Stimulated activated naive B cell treated with anti-CD40 and anti-IgM and Interleukin-4, amounts not matched to agents 10 μg/mL and 1 μg/mL and 100 μg/mL, for 72 hours (primary cell): ENCODE results near the gene FAM200A.
"Not testable (repeated sequence)": the region's sequence is repeated elsewhere in the genome, so short reads cannot be mapped to it uniquely, and the experiment has no call there.

Source experiments
- ATAC-seq, 2 donors: fragments of 150-1000 bp; cut with Tn5 transposase; replicated peaks; 2 replicates each; pipeline ENCODE4 v1.10.0; 2021; ENCODE audit warnings: moderate library complexity in 1 of 2
- DNase-seq: peaks from one replicate; pipeline ENCODE4 v3.0.0; 2021
- H3K27ac Mint-ChIP-seq: one replicate; pipeline ENCODE4 v1.8.0; 2022; ENCODE audit warnings: mild to moderate bottlenecking, mixed read lengths
- H3K27me3 Mint-ChIP-seq, 2 donors: one replicate each; pipeline ENCODE4 v1.8.0; 2022; ENCODE audit warnings: mixed read lengths in 2 of 2
- H3K36me3 Mint-ChIP-seq, 2 donors: one replicate each; pipeline ENCODE4 v1.8.0; 2022; ENCODE audit warnings: mixed read lengths in 2 of 2, mild to moderate bottlenecking in 1 of 2
- H3K4me1 Mint-ChIP-seq, 2 donors: one replicate each; pipeline ENCODE4 v1.8.0; 2022; ENCODE audit warnings: mixed read lengths in 2 of 2, mild to moderate bottlenecking in 1 of 2
- H3K4me3 Mint-ChIP-seq, 2 donors: one replicate each; pipeline ENCODE4 v1.8.0; 2022; ENCODE audit warnings: mild to moderate bottlenecking in 2 of 2, mixed read lengths in 2 of 2, moderate library complexity in 1 of 2
- H3K9me3 Mint-ChIP-seq, 2 donors: one replicate each; pipeline ENCODE4 v1.8.0; 2022; ENCODE audit warnings: mixed read lengths in 2 of 2, mild to moderate bottlenecking in 1 of 2

FAM200A gene

DNA sequence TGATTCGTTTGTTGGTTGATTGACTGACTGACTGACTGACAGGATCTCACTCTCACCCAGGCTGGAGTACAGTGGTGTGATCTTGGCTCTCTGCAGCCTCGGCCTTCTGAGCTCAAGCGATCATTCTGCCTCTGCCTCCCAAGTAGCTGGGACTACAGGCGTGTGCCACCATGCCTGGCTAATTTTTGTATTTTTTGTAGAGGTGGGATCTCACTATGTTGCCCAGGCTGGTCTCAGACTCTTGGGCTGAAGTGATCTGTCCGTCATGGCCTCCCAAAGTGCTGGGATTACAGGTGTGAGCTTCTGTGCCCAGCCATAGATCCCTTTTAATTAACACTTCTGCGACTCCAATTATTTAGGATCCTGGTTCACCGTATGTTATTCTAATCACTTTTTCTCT, 16.9 kb upstream of the FAM200A start:
- peaks cover 32 to 48% of the 10 kb centered on the region in 2 donors for H3K36me3 Mint-ChIP-seq
- ATAC-seq, H3K4me3 Mint-ChIP-seq, DNase-seq, H3K27ac Mint-ChIP-seq, H3K27me3 Mint-ChIP-seq, H3K9me3 Mint-ChIP-seq: not testable (repeated sequence)
- H3K4me1 Mint-ChIP-seq = peaks cover 9 to 11% of the 10 kb centered on the region in 2 donors

DNA sequence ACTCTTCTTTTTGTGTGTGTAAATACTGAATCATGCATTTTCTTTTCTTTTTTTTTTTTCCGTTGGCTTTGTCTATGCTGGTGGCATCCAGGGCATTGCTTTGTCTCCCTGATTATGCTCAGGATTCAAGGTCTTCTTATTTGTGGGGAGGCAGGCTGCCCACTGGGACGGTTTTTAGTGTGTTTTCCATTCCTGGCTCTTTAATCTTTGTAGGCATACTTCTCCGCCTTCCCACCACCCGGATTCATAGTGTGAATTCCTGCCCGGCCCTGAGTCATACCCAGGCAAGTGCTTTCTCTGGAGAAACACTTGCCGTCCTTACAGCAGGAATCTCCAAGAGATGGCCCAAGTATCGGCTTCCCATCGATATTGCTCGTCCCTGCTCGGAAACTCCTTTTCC, 11.7 kb upstream of the FAM200A start:
- H3K27me3 Mint-ChIP-seq = no peaks in the 10 kb centered on the region
- ATAC-seq (no peak), DNase-seq (no peak)
- no peak overlapping the region for H3K4me3 Mint-ChIP-seq
- H3K27ac Mint-ChIP-seq = peak overlapping the region; percentile 11
- H3K9me3 Mint-ChIP-seq = no peaks in the 10 kb centered on the region
- H3K4me1 Mint-ChIP-seq = peaks cover 26 to 41% of the 10 kb centered on the region in 2 donors
- H3K36me3 Mint-ChIP-seq = peaks cover 34 to 45% of the 10 kb centered on the region in 2 donors

- Mint-ChIP-seq H3K4me1 (peaks cover 26 to 39% of the 10 kb centered on the region in 2 donors), H3K9me3 (no peaks in the 10 kb centered on the region)
Observed at GRCh38 chr7:99562832-99563231, 10.9 kb upstream of the FAM200A start.

DNA sequence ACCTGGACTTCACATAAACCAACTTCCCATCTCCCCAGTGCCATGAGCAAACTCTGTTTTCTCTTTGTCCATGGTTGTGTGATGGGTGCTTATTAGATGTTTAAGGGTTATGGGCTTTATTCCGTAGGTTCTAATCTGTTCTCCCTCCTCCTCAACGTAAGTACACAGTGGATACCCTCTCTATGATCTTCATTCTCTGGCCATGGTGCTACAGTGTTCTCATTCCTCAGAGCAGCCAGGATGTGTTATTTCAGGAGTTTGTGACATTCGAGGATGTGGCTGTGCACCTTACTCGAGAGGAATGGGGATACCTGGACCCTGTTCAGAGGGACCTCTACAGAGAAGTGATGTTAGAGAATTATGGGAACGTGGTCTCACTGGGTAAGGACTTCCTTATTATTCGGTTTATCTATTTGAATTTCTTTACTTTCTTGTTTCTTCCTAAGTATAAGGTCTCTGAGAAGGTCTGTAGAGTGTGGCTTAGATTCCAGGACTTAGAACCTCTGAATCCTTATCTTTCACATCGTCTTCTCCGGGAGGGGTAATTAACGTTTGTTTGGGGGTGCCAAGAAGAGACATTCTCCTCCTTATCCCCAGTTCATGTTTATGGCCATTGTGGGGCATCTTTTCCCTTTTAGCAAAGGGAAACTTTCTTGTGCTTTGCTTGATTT, 10.3 kb upstream of the FAM200A start:
- ATAC-seq (no peak), DNase-seq (no peak)
- H3K9me3 Mint-ChIP-seq = no peaks in the 10 kb centered on the region
- H3K4me3 Mint-ChIP-seq = no peak overlapping the region
- H3K4me1 Mint-ChIP-seq = peaks cover 28 to 42% of the 10 kb centered on the region in 2 donors
- peak overlapping the region; percentile 71 for H3K27ac Mint-ChIP-seq
- peaks cover 38 to 49% of the 10 kb centered on the region in 2 donors for H3K36me3 Mint-ChIP-seq
- no peaks in the 10 kb centered on the region for H3K27me3 Mint-ChIP-seq

More at GRCh38 chr7:99562832-99563231, 10.9 kb upstream of the FAM200A start:
- DNase-seq = no peak
- H3K36me3 Mint-ChIP-seq = peaks cover 38 to 48% of the 10 kb centered on the region in 2 donors
- no peak for ATAC-seq
- no peaks in the 10 kb centered on the region for H3K27me3 Mint-ChIP-seq
- H3K27ac Mint-ChIP-seq = peak overlapping the region; percentile 0
- H3K4me3 Mint-ChIP-seq = no peak overlapping the region

GRCh38 chr7:99561737-99562051, 9.8 kb upstream of the FAM200A start:
- Mint-ChIP-seq H3K4me3 (no peak overlapping the region), H3K27me3 (no peaks in the 10 kb centered on the region), H3K27ac (peak overlapping the region; percentile 71), H3K36me3 (peaks cover 38 to 49% of the 10 kb centered on the region in 2 donors), H3K9me3 (no peaks in the 10 kb centered on the region), H3K4me1 (peaks cover 30 to 48% of the 10 kb centered on the region in 2 donors)
- DNase-seq = no peak
- no peak for ATAC-seq

DNA sequence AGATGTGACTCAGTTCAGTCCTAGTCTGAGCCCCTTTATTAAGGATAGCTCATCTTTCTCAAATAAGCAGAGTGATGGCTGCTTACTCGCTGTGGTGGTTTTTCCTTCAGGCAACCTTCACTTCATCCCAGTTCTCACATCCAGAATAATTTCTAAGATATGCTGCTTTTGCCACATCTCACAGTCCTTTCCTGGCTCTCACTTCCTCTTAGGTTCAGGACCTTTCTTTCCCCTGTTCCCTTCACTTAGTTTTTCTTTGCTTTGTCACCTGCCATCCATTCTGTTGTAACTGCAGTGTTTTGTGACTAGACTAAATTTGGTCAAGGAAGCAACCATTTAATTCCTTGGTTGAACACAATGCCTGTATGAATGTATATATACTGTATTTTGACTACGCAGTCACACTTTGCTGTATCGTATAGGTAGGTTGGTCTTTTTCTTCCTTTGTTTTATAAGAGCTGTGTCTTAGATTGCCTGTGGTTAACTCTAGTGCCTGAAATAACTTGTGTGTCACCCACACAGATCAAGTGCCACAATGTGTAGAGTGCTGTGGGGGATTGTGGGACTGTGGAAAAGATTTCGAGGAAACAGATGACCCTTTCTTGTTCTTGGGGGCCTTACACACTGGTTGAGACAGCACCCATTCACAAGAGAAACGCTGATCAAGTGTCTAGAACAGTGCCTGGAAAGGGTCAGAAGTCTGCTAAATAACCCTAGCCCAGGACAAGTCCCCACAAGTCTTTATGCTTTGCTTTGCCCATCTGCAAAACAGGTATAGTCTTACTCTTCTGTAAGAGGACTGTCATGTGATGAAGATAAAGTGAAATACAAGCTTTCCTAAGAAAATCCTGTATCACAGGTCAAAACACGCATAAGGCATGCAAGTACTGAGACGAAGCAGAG, 9.2 kb upstream of the FAM200A start:
- Mint-ChIP-seq H3K4me1 (peaks cover 31 to 49% of the 10 kb centered on the region in 2 donors), H3K27ac (no peak overlapping the region), H3K9me3 (no peaks in the 10 kb centered on the region), H3K27me3 (no peaks in the 10 kb centered on the region), H3K36me3 (peaks cover 38 to 46% of the 10 kb centered on the region in 2 donors), H3K4me3 (no peak overlapping the region)
- no peak for DNase-seq
- no peak for ATAC-seq

- peaks cover 44 to 45% of the 10 kb centered on the region in 2 donors for H3K36me3 Mint-ChIP-seq
- no peak for ATAC-seq
- DNase-seq = no peak
- peak overlapping the region; percentile 99 for H3K27ac Mint-ChIP-seq
- H3K27me3 Mint-ChIP-seq = no peaks in the 10 kb centered on the region
- no peaks in the 10 kb centered on the region for H3K9me3 Mint-ChIP-seq
- H3K4me1 Mint-ChIP-seq = peaks cover 39 to 55% of the 10 kb centered on the region in 2 donors
- peak overlapping the region; percentile 94 to 100 for H3K4me3 Mint-ChIP-seq
Observed at GRCh38 chr7:99559175-99559915, 7.4 kb upstream of the FAM200A start.

DNA sequence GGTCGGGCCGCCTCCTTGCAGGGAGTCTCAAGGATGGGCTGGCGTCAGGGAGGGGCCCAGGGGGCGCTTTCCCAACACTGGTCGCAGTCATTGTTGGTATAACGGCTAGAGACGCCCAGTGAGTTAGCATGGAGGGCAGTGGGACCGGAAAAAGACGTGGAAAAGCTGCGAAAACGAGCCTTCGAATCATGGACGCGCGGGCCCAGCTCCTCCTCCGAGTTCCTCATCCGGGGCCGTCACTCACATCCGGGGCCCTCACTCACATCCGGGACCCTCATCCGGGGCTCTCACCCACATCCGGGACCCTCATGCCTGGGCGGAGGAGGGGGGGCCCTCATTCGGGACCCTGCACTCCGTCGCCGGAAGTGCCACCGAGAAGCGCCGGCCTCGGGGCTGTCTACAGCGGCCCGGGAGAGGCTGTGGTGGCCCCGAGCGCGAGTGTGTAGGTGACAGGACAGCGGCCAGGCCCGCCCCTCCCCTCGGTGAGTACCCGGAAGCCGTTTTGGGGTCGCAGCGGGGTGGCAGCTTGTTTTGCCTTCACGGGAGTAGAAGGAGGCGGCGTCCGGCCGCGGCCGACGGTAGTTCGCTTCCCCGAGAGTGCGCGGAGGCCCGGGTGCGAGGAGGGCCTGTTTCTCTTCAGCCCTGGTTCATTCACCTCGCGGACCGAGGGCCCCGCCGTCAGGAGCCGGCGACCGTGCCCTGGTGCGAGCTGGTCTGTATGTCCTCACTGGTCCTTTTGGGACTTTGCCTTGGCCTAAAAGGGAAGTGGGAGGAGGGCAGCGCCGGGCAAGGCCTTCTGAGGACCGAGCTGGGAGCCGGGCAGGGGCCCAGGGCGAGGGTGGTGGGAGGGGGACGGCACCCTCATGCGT, 6.6 kb upstream of the FAM200A start, which contains the start of gene ZNF655:
ZNF655 (plus strand) TSS at position 337 of the 869 bp plus-strand sequence. CDS start 1,918 bp downstream, outside the sequence.
- ATAC-seq (peak; percentile 88 to 90), DNase-seq (peak; percentile 83)
- Mint-ChIP-seq H3K4me3 (peak within 1 kb of the TSS; percentile 94 to 100), H3K9me3 (no peaks in the 10 kb centered on the region), H3K27me3 (no peaks in the 10 kb centered on the region), H3K27ac (peak within 1 kb of the TSS; percentile 99), H3K4me1 (peaks cover 35 to 47% of the 10 kb centered on the region in 2 donors), H3K36me3 (peaks cover 42 to 43% of the 10 kb centered on the region in 2 donors)

DNA sequence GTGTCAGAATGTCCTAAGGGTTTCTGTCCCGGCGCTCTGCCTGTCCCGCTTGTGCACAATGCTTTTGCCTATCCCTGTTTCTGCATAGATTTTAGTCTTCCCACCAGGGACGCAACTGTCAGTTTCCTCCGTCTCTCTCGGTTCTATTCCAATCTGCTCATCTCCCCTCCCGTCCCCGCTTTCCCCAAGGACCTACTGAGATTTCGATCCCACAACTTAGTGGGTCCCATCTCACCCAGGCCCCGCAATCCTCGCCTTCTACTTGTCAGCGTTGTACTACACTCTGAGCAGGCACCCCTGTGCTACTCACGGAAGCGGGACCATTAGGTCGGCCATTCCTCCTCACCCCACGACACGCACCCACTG, 6.0 kb upstream of the FAM200A start:
- Mint-ChIP-seq H3K27ac (peak overlapping the region; percentile 99), H3K27me3 (no peaks in the 10 kb centered on the region), H3K36me3 (peaks cover 44 to 46% of the 10 kb centered on the region in 2 donors), H3K9me3 (no peaks in the 10 kb centered on the region), H3K4me1 (peaks cover 37 to 51% of the 10 kb centered on the region in 2 donors), H3K4me3 (peak overlapping the region; percentile 94 to 100)
- ATAC-seq (peak; percentile 71 to 72), DNase-seq (no peak)

DNA sequence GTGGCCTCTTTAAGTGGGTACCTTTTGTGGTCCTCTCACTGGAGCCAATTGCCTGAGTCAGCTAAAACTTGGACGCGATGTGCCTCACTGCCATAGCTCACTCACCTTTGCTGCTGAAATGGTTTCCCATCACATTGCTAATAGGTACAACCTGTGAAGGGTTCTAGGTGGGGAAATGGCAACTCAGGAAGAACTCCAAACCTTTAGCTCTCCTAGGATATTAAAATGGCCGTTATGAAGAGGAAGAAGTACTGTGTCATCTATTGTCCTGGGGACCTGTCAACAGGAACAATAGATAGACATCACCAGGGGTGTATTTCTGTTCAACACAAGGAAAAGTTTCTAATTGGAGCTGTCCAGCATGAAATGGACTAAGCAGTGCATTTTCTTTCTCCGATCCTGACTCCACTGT, 5.3 kb upstream of the FAM200A start:
- H3K27ac Mint-ChIP-seq = peak overlapping the region; percentile 88
- H3K4me1 Mint-ChIP-seq = peaks cover 33 to 49% of the 10 kb centered on the region in 2 donors
- ATAC-seq = no peak
- no peaks in the 10 kb centered on the region for H3K27me3 Mint-ChIP-seq
- peak overlapping the region; percentile 94 to 100 for H3K4me3 Mint-ChIP-seq
- H3K36me3 Mint-ChIP-seq = peaks cover 40 to 42% of the 10 kb centered on the region in 2 donors
- H3K9me3 Mint-ChIP-seq = no peaks in the 10 kb centered on the region
- no peak for DNase-seq

DNA sequence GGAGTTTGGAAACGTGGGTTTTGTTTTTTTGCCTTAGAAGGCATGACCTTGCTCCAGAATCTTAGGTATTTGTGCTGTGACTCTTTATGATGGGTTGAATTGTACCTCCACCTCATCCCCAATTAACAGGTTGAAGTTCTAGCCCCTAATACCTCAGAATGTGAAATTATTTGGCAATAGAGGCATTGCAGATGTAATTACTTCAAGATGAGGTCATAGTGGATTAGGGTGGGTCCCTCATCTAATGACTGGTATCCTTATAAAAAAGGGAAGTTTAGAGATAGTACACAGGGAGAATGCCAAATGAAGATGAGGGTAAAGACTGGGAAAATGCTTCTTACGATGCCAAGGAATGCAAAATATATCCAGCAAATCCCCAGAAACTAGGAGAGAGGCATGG, 3.0 kb upstream of the FAM200A start:
- Mint-ChIP-seq H3K4me1 (peaks cover 31 to 46% of the 10 kb centered on the region in 2 donors), H3K27ac (no peak overlapping the region), H3K4me3 (no peak overlapping the region)

DNA sequence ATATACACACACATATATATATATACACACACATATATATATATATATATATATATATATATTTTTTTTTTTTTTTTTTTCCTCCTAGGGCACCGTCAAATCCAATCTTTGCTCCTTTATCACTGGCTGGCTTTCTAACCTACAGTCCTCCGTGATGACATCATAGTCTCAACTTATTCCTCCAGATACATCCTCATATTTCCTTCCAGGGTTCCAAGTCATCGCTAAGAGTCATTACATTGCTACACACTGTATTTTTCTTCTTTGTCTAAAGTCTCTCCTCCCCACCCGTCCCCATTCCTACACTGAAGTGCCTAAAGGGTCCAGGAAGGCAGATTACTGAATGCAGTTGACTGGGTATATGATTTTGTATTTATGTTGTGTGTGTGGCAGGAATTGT, 1.1 kb upstream of the FAM200A start:
- Mint-ChIP-seq H3K4me3 (peak overlapping the region in 1 of 2 donors; percentile 37), H3K27me3 (no peaks in the 10 kb centered on the region), H3K4me1 (peaks cover 31 to 46% of the 10 kb centered on the region in 2 donors), H3K27ac (no peak overlapping the region), H3K36me3 (peaks cover 27 to 38% of the 10 kb centered on the region in 2 donors), H3K9me3 (peaks cover 0 to 2% of the 10 kb centered on the region in 2 donors)
- no peak for ATAC-seq
- DNase-seq = no peak

More for the DNA sequence above, 3.0 kb upstream of the FAM200A start:
- Mint-ChIP-seq H3K27me3 (no peaks in the 10 kb centered on the region), H3K36me3 (peaks cover 27 to 35% of the 10 kb centered on the region in 2 donors), H3K9me3 (no peaks in the 10 kb centered on the region)
- DNase-seq (no peak), ATAC-seq (no peak)

- peak overlapping the region; percentile 96 for H3K27ac Mint-ChIP-seq
- H3K4me3 Mint-ChIP-seq = peak overlapping the region; percentile 88 to 94
- no peak for DNase-seq
- peaks cover 0 to 2% of the 10 kb centered on the region in 2 donors for H3K9me3 Mint-ChIP-seq
- peak; percentile 10 to 21 for ATAC-seq
- H3K36me3 Mint-ChIP-seq = peaks cover 28 to 40% of the 10 kb centered on the region in 2 donors
- H3K27me3 Mint-ChIP-seq = no peaks in the 10 kb centered on the region
- H3K4me1 Mint-ChIP-seq = peaks cover 25 to 37% of the 10 kb centered on the region in 2 donors
Observed at GRCh38 chr7:99551334-99551733, 580 bp downstream of the FAM200A start.
